MM.1S (cell line): ENCODE measurements around the gene HRCT1.

Experiments
- CTCF ChIP-seq: fragments of 300-600 bp; sonication (generic); IDR thresholded peaks from 2 replicates; pipeline ENCODE4 v1.5.1; 2016; ENCODE audit warnings: antibody characterized with exemption, low read length, mixed read lengths
- EZH2 ChIP-seq: fragments of 300-600 bp; sonication (generic); optimal IDR thresholded peaks from 2 replicates; pipeline ENCODE3; 2017; ENCODE audit warnings: low read depth, mild to moderate bottlenecking, antibody characterized with exemption, low read length, mixed read lengths
- EZH2phosphoT487 ChIP-seq: fragments of 300-600 bp; sonication (generic); IDR thresholded peaks from 2 replicates; pipeline ENCODE4 v1.6.1; 2018; ENCODE audit warnings: antibody characterized with exemption, low read length

GRCh38 chr9:35868933-35869332 is 37.1 kb upstream of the HRCT1 start:
- TF ChIP-seq EZH2 (no peak), CTCF (no peak), EZH2phosphoT487 (no peak)
